A549 (cell line): ENCODE data around the gene SLC22A7. TPM values are rescaled to one million over a fixed set of nuclear protein-coding genes. Genes with fewer than 3 reads are reported as not detected.

Experiments
- ATAC-seq, 2 experiments: fragments of 200-7000 bp in 1 of 2; fragments of >200 bp in 1 of 2; cut with Nextera tagmentation in 1 of 2; cut with Tn5 transposase in 1 of 2; 3 replicates each; pipeline versions ENCODE4 v1.8.0 to v1.9.1; 2018 to 2020; ENCODE audit warnings: mild to moderate bottlenecking in 1 of 2, moderate library complexity in 1 of 2
- CTCF ChIA-PET: fragments of 300-600 bp; sonication (Branson Sonifier 250); formaldehyde crosslinking; extraction: SDS; loops from one replicate; lab custom pipeline; 2021; ENCODE audit warnings: antibody characterized with exemption, inconsistent platforms; lab: Yijun Ruan, JAX
- POLR2A ChIA-PET: fragments of 350-600 bp; formaldehyde crosslinking; extraction: SDS; loops from one replicate; lab custom pipeline; 2021; ENCODE audit warnings: antibody characterized with exemption, inconsistent platforms; lab: Yijun Ruan, JAX
- DNase-seq, 2 experiments: peaks; one replicate each; pipeline versions ENCODE4 v3.0.0 to v3.0.0-alpha.2; 2011 to 2016; ENCODE audit warnings: low read depth in 1 of 2, low spot score in 1 of 2
- FAIRE-seq: peaks from 2 replicates; lab custom pipeline; 2011; peaks lifted over from hg19 to GRCh38; lab: Jason Lieb, UNC
- H3K27ac ChIP-seq, 2 experiments: fragments of >200 bp; sonication (Bioruptor Twin); formaldehyde crosslinking; 3 replicates each; pipeline ENCODE4 v1.5.1; 2016 to 2017
- H3K4me1 ChIP-seq: fragments of >200 bp; sonication (Bioruptor Twin); formaldehyde crosslinking; 3 replicates; pipeline ENCODE4 v1.6.1; 2016
- H3K4me2 ChIP-seq: fragments of >200 bp; sonication (Bioruptor Twin); formaldehyde crosslinking; 3 replicates; pipeline ENCODE4 v1.6.1; 2016
- H3K4me3 ChIP-seq: fragments of >200 bp; sonication (Bioruptor Twin); formaldehyde crosslinking; 3 replicates; pipeline ENCODE4 v1.5.1; 2016
- H3K9me3 ChIP-seq: fragments of >200 bp; sonication (Bioruptor Twin); formaldehyde crosslinking; 3 replicates; pipeline ENCODE4 v1.6.1; 2016
- ATOH8 ChIP-seq: fragments of 250-450 bp; sonication (Bioruptor Pico); IDR thresholded peaks from 2 replicates; pipeline ENCODE4 v1.5.0; 2020; ENCODE audit warnings: low read depth, mild to moderate bottlenecking, moderate library complexity
- BHLHE40 ChIP-seq: IDR thresholded peaks from 2 replicates; pipeline ENCODE4 v1.6.1; 2012; ENCODE audit warnings: low read depth, low read length, inconsistent platforms
- CBX2 ChIP-seq: fragments of 200-600 bp; sonication (generic); IDR thresholded peaks from 2 replicates; pipeline ENCODE4 v1.6.1; 2016; ENCODE audit warnings: low read depth, mild to moderate bottlenecking, borderline replicate concordance
- CTCF ChIP-seq: fragments of >200 bp; sonication (Bioruptor Twin); formaldehyde crosslinking; IDR thresholded peaks from 3 replicates; pipeline ENCODE4 v1.5.1; 2016
- EHMT2 ChIP-seq: fragments of 200-600 bp; sonication (generic); IDR thresholded peaks from 2 replicates; pipeline ENCODE4 v1.6.1; 2016; ENCODE audit warnings: antibody characterized with exemption, low read depth, mild to moderate bottlenecking, moderate library complexity
- ESRRA ChIP-seq: fragments of 150-350 bp; IDR thresholded peaks from 2 replicates; pipeline ENCODE4 v1.6.1; 2014; ENCODE audit warnings: mild to moderate bottlenecking, low read length, borderline replicate concordance
- FOSL2 ChIP-seq, 2 experiments: fragments of 450-650 bp in 1 of 2; fragments of >200 bp in 1 of 2; sonication (Bioruptor Twin) in 1 of 2; formaldehyde crosslinking; IDR thresholded peaks; 2 replicates each; pipeline versions ENCODE4 v1.5.0 to v1.6.1; 2016 to 2020; ENCODE audit warnings: mild to moderate bottlenecking in 1 of 2, moderate library complexity in 1 of 2
- FOXS1 ChIP-seq: fragments of 250-450 bp; sonication (Bioruptor Pico); IDR thresholded peaks from 2 replicates; pipeline ENCODE4 v1.5.0; 2020; ENCODE audit warnings: mild to moderate bottlenecking, moderate library complexity
- HDAC2 ChIP-seq: fragments of 200-600 bp; sonication (generic); IDR thresholded peaks from 2 replicates; pipeline ENCODE4 v1.6.1; 2016
- HOXB13 ChIP-seq: fragments of 250-450 bp; sonication (Bioruptor Pico); IDR thresholded peaks from 2 replicates; pipeline ENCODE4 v1.5.0; 2020; ENCODE audit warnings: low read depth, mild to moderate bottlenecking, moderate library complexity
- JUN ChIP-seq, 2 experiments: fragments of >200 bp; sonication (Bioruptor Twin); formaldehyde crosslinking; IDR thresholded peaks; 2 replicates in 1 of 2; 3 replicates in 1 of 2; pipeline ENCODE4 v1.6.1; 2016 to 2017
- KDM5A ChIP-seq: fragments of 200-600 bp; sonication (generic); IDR thresholded peaks from 2 replicates; pipeline ENCODE4 v1.6.1; 2016; ENCODE audit warnings: antibody characterized with exemption, mild to moderate bottlenecking
- MYC ChIP-seq: IDR thresholded peaks from 2 replicates; pipeline ENCODE4 v1.6.1; 2012; ENCODE audit warnings: mild to moderate bottlenecking, inconsistent platforms, low read length, improper control_type of control experiment, borderline replicate concordance
- NFE2L2 ChIP-seq: fragments of 150-350 bp; conservative IDR thresholded peaks from 2 replicates; pipeline ENCODE4 v1.6.1; 2014; ENCODE audit warnings: low read length
- PHF8 ChIP-seq: fragments of 200-600 bp; sonication (generic); IDR thresholded peaks from 2 replicates; pipeline ENCODE4 v1.6.1; 2016; ENCODE audit warnings: low read depth, mild to moderate bottlenecking, antibody characterized with exemption, moderate library complexity, borderline replicate concordance
- RAD21 ChIP-seq, 2 experiments: fragments of >200 bp in 1 of 2; sonication (Bioruptor Twin) in 1 of 2; formaldehyde crosslinking in 1 of 2; IDR thresholded peaks in 1 of 2; conservative IDR thresholded peaks in 1 of 2; 2 replicates in 1 of 2; 3 replicates in 1 of 2; pipeline ENCODE4 v1.6.1; 2012 to 2018; ENCODE audit warnings: inconsistent platforms in 1 of 2
- RCOR1 ChIP-seq: fragments of 150-350 bp; IDR thresholded peaks from 2 replicates; pipeline ENCODE4 v1.6.1; 2014; ENCODE audit warnings: antibody characterized with exemption, low read length, low read depth
- RNF2 ChIP-seq: fragments of 200-600 bp; sonication (generic); IDR thresholded peaks from 2 replicates; pipeline ENCODE4 v1.6.1; 2016; ENCODE audit warnings: low read depth, mild to moderate bottlenecking, antibody characterized with exemption, moderate library complexity, borderline replicate concordance
- SMC3 ChIP-seq: fragments of >200 bp; sonication (Bioruptor Twin); formaldehyde crosslinking; IDR thresholded peaks from 3 replicates; pipeline ENCODE4 v1.6.1; 2018; ENCODE audit warnings: inconsistent platforms
- SREBF2 ChIP-seq: fragments of 450-650 bp; IDR thresholded peaks from 2 replicates; pipeline ENCODE4 v1.6.1; 2014; ENCODE audit warnings: mild to moderate bottlenecking, moderate library complexity
- TFCP2L1 ChIP-seq: fragments of 250-450 bp; sonication (Bioruptor Pico); IDR thresholded peaks from 2 replicates; pipeline ENCODE4 v1.5.0; 2021; ENCODE audit warnings: mild to moderate bottlenecking
- TP53 ChIP-seq: fragments of 250-450 bp; sonication (Bioruptor Pico); IDR thresholded peaks from 2 replicates; pipeline ENCODE4 v1.5.0; 2021; ENCODE audit warnings: mild to moderate bottlenecking, moderate library complexity
- ZC3H11A ChIP-seq: fragments of 450-650 bp; IDR thresholded peaks from 2 replicates; pipeline ENCODE4 v1.6.1; 2014; ENCODE audit warnings: antibody characterized with exemption, mild to moderate bottlenecking
- ZFP36 ChIP-seq: fragments of 450-650 bp; IDR thresholded peaks from 2 replicates; pipeline ENCODE4 v1.6.1; 2014; ENCODE audit warnings: borderline replicate concordance; ENCODE audit not compliant: partially characterized antibody
- ZNF302 ChIP-seq: fragments of 250-450 bp; sonication (Bioruptor Pico); IDR thresholded peaks from 2 replicates; pipeline ENCODE4 v1.9.0; 2021; ENCODE audit warnings: inconsistent platforms, mild to moderate bottlenecking, moderate library complexity
- ZSCAN20 ChIP-seq: fragments of 250-450 bp; sonication (Bioruptor Pico); IDR thresholded peaks from 2 replicates; pipeline ENCODE4 v1.8.0; 2022; ENCODE audit warnings: mild to moderate bottlenecking, moderate library complexity
- WGBS: methylation state at CpG from one replicate; pipeline ENCODE4 v1.1.6; 2017; ENCODE audit errors: missing lambda C conversion rate; 5-methylcytosine and 5-hydroxymethylcytosine counted together
- polyA plus RNA-seq, 4 experiments: library from polyadenylated mRNA; depleted of rRNA in 3 of 4; stranded (reverse); fragments of >200 nt; fragmentation: RNase III in 1 of 4; extraction: RNeasy Plus Mini Kit Qiagen cat#74134 plus additional on column Dnase treatment in 1 of 4; gene quantifications; 2 replicates in 3 of 4; 3 replicates in 1 of 4; pipeline ENCODE4 v1.2.3, GENCODE V29; 2011 to 2017
- TF ChIP-seq, protein P1 (sequence below): IDR thresholded peaks from 2 replicates; pipeline ENCODE4 v1.6.1; 2012
- TF ChIP-seq, protein P2 (sequence below): fragments of 200-600 bp; sonication (generic); IDR thresholded peaks from 2 replicates; pipeline ENCODE4 v1.6.1; 2016; ENCODE audit warnings: antibody characterized with exemption, mild to moderate bottlenecking, moderate library complexity
- TF ChIP-seq, protein P3 (sequence below): fragments of >200 bp; sonication (Bioruptor Twin); formaldehyde crosslinking; IDR thresholded peaks from 3 replicates; pipeline ENCODE4 v1.6.1; 2016

The SLC22A7 gene
- polyA plus RNA-seq, 2 of the 4 experiments (the other 2 are of a cell fraction), result not detected

GRCh38 chr6:43248791-43249190 is 49.3 kb upstream of the SLC22A7 start:
- Histone ChIP-seq H3K4me2 (no peak overlapping the region), H3K27ac (no peak overlapping the region), H3K4me3 (no peak overlapping the region), H3K9me3 (no peaks in the 10 kb centered on the region), H3K4me1 (0 out of 3 replicates have a peak, but pooled peaks cover 4% of the 10 kb centered on the region)
- ATAC-seq (no peak), DNase-seq (no peak), FAIRE-seq (no peak)
- TF ChIP-seq HOXB13 (no peak), MYC (no peak), ZC3H11A (no peak), ZFP36 (no peak), BHLHE40 (no peak), PHF8 (no peak), RAD21 (conservative IDR thresholded peaks at IDR 0.05 in 1 of 2, IDR thresholded peaks at IDR 0.05 in 1 of 2) (no peak), SMC3 (no peak), ZSCAN20 (no peak), RNF2 (no peak), NFE2L2 (no peak), ESRRA (no peak), TP53 (CRISPR knock-in tag) (no peak), JUN (IDR thresholded peaks at IDR 0.05) (no peak)
- TF ChIP-seq, protein P1, sequence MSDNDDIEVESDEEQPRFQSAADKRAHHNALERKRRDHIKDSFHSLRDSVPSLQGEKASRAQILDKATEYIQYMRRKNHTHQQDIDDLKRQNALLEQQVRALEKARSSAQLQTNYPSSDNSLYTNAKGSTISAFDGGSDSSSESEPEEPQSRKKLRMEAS, result no peak
- CTCF ChIA-PET, result interaction anchor here (0.9 to 1.5 kb wide), 3 partner anchors 14 to 20 kb away, joined by 3 to 6 read pairs (median 3); partner anchors contain the start of gene DNPH1
- POLR2A ChIA-PET, result no interaction called here

- H3K4me2 ChIP-seq, result peak overlapping the region; percentile 28; the same call in 1 of the 3 replicates
- H3K9me3 ChIP-seq, result no peaks in the 10 kb centered on the region
- FAIRE-seq, result no peak
- H3K27ac ChIP-seq, result no peak overlapping the region
- CTCF ChIA-PET, result no interaction called here
- no peak overlapping the region for H3K4me3 ChIP-seq
- TF ChIP-seq ZNF302 (no peak), CBX2 (no peak)
- TF ChIP-seq, protein P2, sequence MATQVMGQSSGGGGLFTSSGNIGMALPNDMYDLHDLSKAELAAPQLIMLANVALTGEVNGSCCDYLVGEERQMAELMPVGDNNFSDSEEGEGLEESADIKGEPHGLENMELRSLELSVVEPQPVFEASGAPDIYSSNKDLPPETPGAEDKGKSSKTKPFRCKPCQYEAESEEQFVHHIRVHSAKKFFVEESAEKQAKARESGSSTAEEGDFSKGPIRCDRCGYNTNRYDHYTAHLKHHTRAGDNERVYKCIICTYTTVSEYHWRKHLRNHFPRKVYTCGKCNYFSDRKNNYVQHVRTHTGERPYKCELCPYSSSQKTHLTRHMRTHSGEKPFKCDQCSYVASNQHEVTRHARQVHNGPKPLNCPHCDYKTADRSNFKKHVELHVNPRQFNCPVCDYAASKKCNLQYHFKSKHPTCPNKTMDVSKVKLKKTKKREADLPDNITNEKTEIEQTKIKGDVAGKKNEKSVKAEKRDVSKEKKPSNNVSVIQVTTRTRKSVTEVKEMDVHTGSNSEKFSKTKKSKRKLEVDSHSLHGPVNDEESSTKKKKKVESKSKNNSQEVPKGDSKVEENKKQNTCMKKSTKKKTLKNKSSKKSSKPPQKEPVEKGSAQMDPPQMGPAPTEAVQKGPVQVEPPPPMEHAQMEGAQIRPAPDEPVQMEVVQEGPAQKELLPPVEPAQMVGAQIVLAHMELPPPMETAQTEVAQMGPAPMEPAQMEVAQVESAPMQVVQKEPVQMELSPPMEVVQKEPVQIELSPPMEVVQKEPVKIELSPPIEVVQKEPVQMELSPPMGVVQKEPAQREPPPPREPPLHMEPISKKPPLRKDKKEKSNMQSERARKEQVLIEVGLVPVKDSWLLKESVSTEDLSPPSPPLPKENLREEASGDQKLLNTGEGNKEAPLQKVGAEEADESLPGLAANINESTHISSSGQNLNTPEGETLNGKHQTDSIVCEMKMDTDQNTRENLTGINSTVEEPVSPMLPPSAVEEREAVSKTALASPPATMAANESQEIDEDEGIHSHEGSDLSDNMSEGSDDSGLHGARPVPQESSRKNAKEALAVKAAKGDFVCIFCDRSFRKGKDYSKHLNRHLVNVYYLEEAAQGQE, result no peak
- ATAC-seq, result peak in 1 of 2 experiments; percentile 49; a peak in 3 of 6 replicates
- no peak for DNase-seq
- 18% methylated on average over 8 of the region's 8 CpGs for WGBS
- POLR2A ChIA-PET, result no interaction called here
- 0 out of 3 replicates have a peak, but pooled peaks cover 4% of the 10 kb centered on the region for H3K4me1 ChIP-seq
Measured at GRCh38 chr6:43250992-43251373, 47.1 kb upstream of the SLC22A7 start.

- CTCF ChIA-PET, result interaction anchor here (1.2 to 2.4 kb wide), 2 partner anchors 9 to 10 kb away, joined by 4 to 9 read pairs; partner anchors contain the start of gene TTBK1
- TF ChIP-seq, protein P3, sequence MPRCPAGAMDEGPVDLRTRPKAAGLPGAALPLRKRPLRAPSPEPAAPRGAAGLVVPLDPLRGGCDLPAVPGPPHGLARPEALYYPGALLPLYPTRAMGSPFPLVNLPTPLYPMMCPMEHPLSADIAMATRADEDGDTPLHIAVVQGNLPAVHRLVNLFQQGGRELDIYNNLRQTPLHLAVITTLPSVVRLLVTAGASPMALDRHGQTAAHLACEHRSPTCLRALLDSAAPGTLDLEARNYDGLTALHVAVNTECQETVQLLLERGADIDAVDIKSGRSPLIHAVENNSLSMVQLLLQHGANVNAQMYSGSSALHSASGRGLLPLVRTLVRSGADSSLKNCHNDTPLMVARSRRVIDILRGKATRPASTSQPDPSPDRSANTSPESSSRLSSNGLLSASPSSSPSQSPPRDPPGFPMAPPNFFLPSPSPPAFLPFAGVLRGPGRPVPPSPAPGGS, result no peak
- TF ChIP-seq KDM5A (no peak), ATOH8 (no peak), HDAC2 (no peak), EHMT2 (no peak), FOXS1 (CRISPR knock-in tag) (no peak), CTCF (no peak), JUN (IDR thresholded peaks at IDR 0.05) (no peak), RCOR1 (no peak), FOSL2 (IDR thresholded peaks at IDR 0.05) (no peak), FOSL2 (CRISPR knock-in tag; IDR thresholded peaks at IDR 0.05) (no peak), SREBF2 (no peak), TFCP2L1 (CRISPR knock-in tag) (no peak), ZSCAN20 (no peak)
- TF ChIP-seq, all 56 proteins: peak for 0
Measured at GRCh38 chr6:43253401-43253800, 44.7 kb upstream of the SLC22A7 start.

More at GRCh38 chr6:43253401-43253800, 44.7 kb upstream of the SLC22A7 start:
- DNase-seq (no peak), FAIRE-seq (no peak), ATAC-seq (no peak)
- Histone ChIP-seq H3K27ac (no peak overlapping the region), H3K4me2 (no peak overlapping the region), H3K9me3 (no peaks in the 10 kb centered on the region), H3K4me1 (no peaks in the 10 kb centered on the region), H3K4me3 (no peak overlapping the region)
- POLR2A ChIA-PET, result no interaction called here
- 92% methylated on average over 7 of the region's 11 CpGs for WGBS
